ENCODE data around the gene PRSS1. TPM values are rescaled to one million over a fixed set of nuclear protein-coding genes. Genes with fewer than 3 reads are reported as not detected.

Gene PRSS1
- not detected in 2 replicates for polyA plus RNA-seq

GRCh38 chr7:142749218-142749993 lies at the start of gene PRSS1:
TSS of gene PRSS1 (plus strand) at chr7:142749472. CDS start at chr7:142749485, 13 bp downstream.

DNA sequence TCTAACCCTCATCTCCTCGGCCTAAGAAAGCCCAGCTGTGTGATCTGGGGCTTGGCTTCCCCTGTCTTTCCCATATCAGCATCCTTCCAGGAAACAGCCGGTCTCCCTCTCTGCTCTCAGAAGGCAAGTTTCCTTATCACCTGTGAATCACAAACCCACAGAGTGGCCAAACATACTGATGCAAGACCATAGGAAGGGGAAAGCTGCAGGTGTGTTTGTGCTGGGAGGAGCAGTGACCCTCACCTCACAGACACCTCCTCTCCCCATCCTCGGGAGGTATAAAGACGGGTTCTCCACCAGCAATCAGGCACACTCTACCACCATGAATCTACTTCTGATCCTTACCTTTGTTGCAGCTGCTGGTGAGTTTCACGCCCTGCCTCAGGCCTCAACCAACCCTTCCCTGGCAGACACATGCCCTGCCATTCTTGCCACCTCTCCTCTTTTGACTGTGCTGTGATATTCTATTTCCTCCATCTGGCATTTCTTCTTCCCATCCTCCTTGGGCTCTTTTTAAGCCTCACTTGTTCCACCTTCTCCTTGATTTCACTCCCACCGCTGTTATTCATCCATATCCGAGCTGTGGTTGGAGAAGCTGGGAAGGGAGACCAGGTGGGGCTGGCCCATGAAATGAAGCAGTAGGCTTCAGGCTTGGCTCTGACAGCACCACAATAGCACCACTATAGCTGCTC lies 21.5 kb downstream of the PRSS1 start, which contains the start of gene PRSS2:
Gene PRSS2, plus strand, starts transcription at position 310 of the 692 bp plus-strand sequence. Its CDS starts 13 bp downstream, at position 323.

Other genes with a start within 250 kb of the PRSS1 start
- not detected in 2 replicates for gene PRSS2, start 21.5 kb downstream of the PRSS1 start, polyA plus RNA-seq
- 1.4 and 58.4 TPM in 2 replicates for gene EPHB6, start 105.6 kb downstream of the PRSS1 start, polyA plus RNA-seq
- gene TRPV6, start 136.3 kb downstream of the PRSS1 start, polyA plus RNA-seq = 2.3 TPM in 1 of 2 replicates, not detected in the other
- not detected in 2 replicates for gene TRPV5, start 184.3 kb downstream of the PRSS1 start, polyA plus RNA-seq
- gene LLCFC1, start 190.0 kb downstream of the PRSS1 start, polyA plus RNA-seq = not detected in 2 replicates
- gene KEL, start 212.9 kb downstream of the PRSS1 start, polyA plus RNA-seq = not detected in 2 replicates